ENCODE results near the gene CNRIP1. TPM values are rescaled to one million over a fixed set of nuclear protein-coding genes. Genes with fewer than 3 reads are reported as not detected.

Gene CNRIP1
- total and polyA plus RNA-seq, 3 donors from 2014 or later: 5.8 to 10.5 (median 9.2) TPM

DNA sequence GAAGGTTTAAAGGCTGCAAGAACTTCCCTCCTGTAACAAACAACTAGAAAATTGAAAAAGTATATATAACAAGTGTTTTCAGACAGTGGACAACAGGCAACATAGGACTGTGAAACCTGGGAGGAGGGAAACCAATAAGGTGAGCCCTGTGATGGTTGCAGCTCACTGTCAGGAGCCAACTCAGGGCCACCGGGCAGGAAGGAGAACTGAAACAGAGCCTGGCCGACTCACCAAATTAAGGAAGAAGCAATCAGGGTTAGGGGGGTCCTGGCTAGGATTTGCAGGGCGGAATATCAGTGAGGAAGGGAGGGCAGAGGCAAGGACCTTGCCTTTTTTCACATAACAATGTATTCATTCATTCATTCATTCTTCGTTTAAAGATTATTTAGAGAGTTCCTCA is 21.8 kb upstream of the CNRIP1 start:
- Histone ChIP-seq H3K9me3 (no peaks in the 10 kb centered on the region), H3K4me3 (no peak overlapping the region), H3K27me3 (no peaks in the 10 kb centered on the region), H3K36me3 (ENCODE audit: low read depth, missing control alignments) (no peaks in the 10 kb centered on the region), H3K27ac (no peak overlapping the region), H3K4me1 (no peaks in the 10 kb centered on the region)
- TF ChIP-seq POLR2A (IDR thresholded peaks at IDR 0.05): no peak
- TF ChIP-seq, protein P1, sequence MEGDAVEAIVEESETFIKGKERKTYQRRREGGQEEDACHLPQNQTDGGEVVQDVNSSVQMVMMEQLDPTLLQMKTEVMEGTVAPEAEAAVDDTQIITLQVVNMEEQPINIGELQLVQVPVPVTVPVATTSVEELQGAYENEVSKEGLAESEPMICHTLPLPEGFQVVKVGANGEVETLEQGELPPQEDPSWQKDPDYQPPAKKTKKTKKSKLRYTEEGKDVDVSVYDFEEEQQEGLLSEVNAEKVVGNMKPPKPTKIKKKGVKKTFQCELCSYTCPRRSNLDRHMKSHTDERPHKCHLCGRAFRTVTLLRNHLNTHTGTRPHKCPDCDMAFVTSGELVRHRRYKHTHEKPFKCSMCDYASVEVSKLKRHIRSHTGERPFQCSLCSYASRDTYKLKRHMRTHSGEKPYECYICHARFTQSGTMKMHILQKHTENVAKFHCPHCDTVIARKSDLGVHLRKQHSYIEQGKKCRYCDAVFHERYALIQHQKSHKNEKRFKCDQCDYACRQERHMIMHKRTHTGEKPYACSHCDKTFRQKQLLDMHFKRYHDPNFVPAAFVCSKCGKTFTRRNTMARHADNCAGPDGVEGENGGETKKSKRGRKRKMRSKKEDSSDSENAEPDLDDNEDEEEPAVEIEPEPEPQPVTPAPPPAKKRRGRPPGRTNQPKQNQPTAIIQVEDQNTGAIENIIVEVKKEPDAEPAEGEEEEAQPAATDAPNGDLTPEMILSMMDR (IDR thresholded peaks at IDR 0.05): no peak
- intact Hi-C loops (cut with DNase I; ENCODE audit: low total_unique reads): no loop called here
- WGBS, 2 donors: 70 to 85% methylated on average over 4 of the region's 4 CpGs
- DNase-seq: no peak

DNA sequence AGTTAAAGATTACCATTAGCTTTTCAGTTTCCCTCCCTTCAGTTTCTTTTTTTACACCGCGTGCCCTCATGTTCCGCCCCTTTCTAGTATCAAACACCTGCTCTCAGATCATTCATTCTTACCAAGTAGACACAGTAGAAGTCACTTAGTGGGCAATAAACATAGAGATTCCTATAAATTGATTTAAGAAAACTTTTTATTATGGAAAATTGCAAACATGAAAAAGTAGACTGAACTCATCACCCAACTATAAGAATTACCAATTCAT is 21.2 kb upstream of the CNRIP1 start:
- Histone ChIP-seq H3K4me3 (no peak overlapping the region), H3K27ac (no peak overlapping the region), H3K27me3 (no peaks in the 10 kb centered on the region), H3K36me3 (ENCODE audit: low read depth, missing control alignments) (no peaks in the 10 kb centered on the region), H3K9me3 (no peaks in the 10 kb centered on the region), H3K4me1 (no peaks in the 10 kb centered on the region)
- WGBS, 2 donors: 80 to 89% methylated on average over 3 of the region's 3 CpGs
- TF ChIP-seq, protein P1 (IDR thresholded peaks at IDR 0.05): no peak
- TF ChIP-seq POLR2A (IDR thresholded peaks at IDR 0.05): no peak
- intact Hi-C loops (cut with DNase I; ENCODE audit: low total_unique reads): no loop called here
- no peak for DNase-seq

DNA sequence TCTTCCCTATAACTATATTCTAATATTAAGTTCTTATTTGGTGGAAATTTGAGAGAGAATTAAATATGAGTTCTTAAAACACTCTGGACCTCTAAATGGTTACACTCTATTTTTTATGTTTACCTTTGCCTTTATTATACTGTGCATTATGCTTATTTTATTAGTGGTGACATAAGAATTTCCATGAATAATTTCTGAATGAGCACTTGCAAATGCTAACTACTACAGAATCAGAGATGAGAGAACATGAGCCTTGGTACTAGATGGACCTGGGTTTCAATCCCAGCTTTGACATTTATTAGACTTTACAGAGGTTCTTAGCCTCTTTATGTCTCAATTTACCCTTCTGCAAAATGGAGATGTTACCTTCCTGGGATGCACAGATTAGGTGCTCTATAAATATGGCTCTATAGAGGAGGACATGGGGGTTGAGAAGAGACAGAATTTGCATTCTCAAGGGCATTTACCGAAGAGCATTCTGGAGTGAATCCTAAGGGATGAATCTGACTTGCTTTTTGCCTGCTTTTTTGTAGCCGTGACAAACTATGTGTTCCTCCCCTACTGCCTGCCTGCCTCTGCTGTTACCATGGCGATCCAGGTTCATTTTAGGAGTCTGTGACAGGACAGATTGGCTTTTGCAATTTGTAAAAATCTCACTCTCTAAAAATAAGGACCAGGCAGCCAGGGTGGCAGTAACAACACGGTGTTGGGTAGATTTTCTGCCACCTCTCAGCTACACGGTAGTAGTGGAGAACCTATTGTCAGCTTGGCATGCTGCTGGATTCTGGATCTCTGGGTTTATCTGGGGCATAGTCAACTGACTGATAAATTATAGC is 20.7 kb upstream of the CNRIP1 start:
- Histone ChIP-seq H3K4me1 (no peaks in the 10 kb centered on the region), H3K36me3 (ENCODE audit: low read depth, missing control alignments) (no peaks in the 10 kb centered on the region), H3K27me3 (no peaks in the 10 kb centered on the region), H3K27ac (no peak overlapping the region), H3K9me3 (no peaks in the 10 kb centered on the region), H3K4me3 (no peak overlapping the region)
- intact Hi-C loops (cut with DNase I; ENCODE audit: low total_unique reads): no loop called here
- 53 to 61% methylated on average over 5 of the region's 5 CpGs for WGBS, 2 donors
- no peak for DNase-seq
- TF ChIP-seq, protein P1 (IDR thresholded peaks at IDR 0.05): no peak
- TF ChIP-seq POLR2A (IDR thresholded peaks at IDR 0.05): no peak

DNA sequence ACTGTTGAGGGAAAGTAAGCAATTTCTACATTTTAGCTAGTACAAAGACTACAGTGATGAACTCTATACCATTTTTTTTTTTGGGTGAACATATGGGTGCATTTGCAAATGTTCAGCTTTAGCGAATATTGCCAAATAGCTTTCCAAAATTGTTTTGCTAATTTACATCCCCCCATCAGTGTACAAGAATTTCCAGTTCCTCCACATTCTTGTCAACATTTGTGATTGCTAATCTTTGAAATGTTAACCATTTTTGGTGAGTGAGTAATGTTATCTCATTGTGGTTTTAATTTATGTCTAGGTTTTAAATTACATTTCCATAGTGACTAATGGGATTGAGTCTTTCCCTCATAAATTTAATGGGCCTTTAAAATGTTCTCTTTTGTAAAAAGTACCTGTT is 16.4 kb upstream of the CNRIP1 start:
- no peaks in the 10 kb centered on the region for H3K9me3 ChIP-seq
- H3K27me3 ChIP-seq: no peaks in the 10 kb centered on the region
- no peak overlapping the region for H3K27ac ChIP-seq
- intact Hi-C loops (cut with DNase I; ENCODE audit: low total_unique reads): no loop called here
- no peaks in the 10 kb centered on the region for H3K4me1 ChIP-seq
- TF ChIP-seq, protein P1 (IDR thresholded peaks at IDR 0.05): no peak
- no peak for TF ChIP-seq POLR2A (IDR thresholded peaks at IDR 0.05)
- no peak for DNase-seq
- H3K4me3 ChIP-seq: no peak overlapping the region
- WGBS, 2 donors: 88 to 89% methylated on average over 1 of the region's 1 CpG
- H3K36me3 ChIP-seq (ENCODE audit: low read depth, missing control alignments): no peaks in the 10 kb centered on the region

DNA sequence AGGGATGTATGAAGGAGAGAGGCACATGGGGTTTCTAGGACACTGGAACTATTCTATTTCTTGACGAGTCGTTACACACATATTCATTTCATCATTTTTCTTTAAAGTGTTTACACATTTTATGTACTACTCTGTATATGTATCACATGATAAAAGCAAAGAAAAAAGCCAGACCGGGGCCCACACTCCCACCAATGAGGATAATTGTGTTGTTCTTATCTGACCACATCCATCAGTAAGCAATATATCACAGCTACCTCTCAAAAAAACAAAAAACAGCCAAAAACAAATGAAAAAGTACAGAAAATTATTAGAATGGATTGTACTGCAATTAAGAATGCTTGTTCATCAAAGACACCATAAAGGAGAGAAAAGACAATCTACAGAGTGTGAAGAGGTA is 14.2 kb upstream of the CNRIP1 start:
- TF ChIP-seq POLR2A (IDR thresholded peaks at IDR 0.05): no peak
- 63% methylated on average over 3 of the region's 3 CpGs for WGBS, 2 donors
- DNase-seq: no peak
- H3K9me3 ChIP-seq: no peaks in the 10 kb centered on the region
- H3K4me1 ChIP-seq: no peaks in the 10 kb centered on the region
- H3K27ac ChIP-seq: no peak overlapping the region
- intact Hi-C loops (cut with DNase I; ENCODE audit: low total_unique reads): no loop called here
- no peak overlapping the region for H3K4me3 ChIP-seq
- no peaks in the 10 kb centered on the region for H3K36me3 ChIP-seq (ENCODE audit: low read depth, missing control alignments)
- no peaks in the 10 kb centered on the region for H3K27me3 ChIP-seq
